HEK293 (cell line): Measurements from ENCODE around the gene SEMA4D.

Source experiments
- CTCF ChIA-PET: fragments of 350-600 bp; formaldehyde crosslinking; extraction: SDS; loops from one replicate; lab custom pipeline; 2021; ENCODE audit warnings: antibody characterized with exemption; lab: Yijun Ruan, JAX
- POLR2A ChIA-PET: fragments of 300-600 bp; formaldehyde crosslinking; extraction: SDS; loops from one replicate; lab custom pipeline; 2020; ENCODE audit warnings: antibody characterized with exemption, inconsistent platforms; lab: Yijun Ruan, JAX
- H3K27ac ChIP-seq: fragments of 200-500 bp; sonication (Bioruptor generic); 2 replicates; pipeline ENCODE4 v1.5.1; 2014; ENCODE audit warnings: low read depth, low read length, control low read depth, inconsistent platforms; ENCODE audit errors: extremely low read depth
- H3K36me3 ChIP-seq, 2 experiments: fragments of 200-500 bp in 1 of 2; sonication (Bioruptor generic) in 1 of 2; 1 replicate in 1 of 2; 2 replicates in 1 of 2; pipeline ENCODE4 v1.5.1; 2014 to 2017; ENCODE audit warnings: inconsistent platforms in 2 of 2, low read length in 2 of 2; ENCODE audit not compliant: control insufficient read depth in 2 of 2, insufficient read depth in 1 of 2
- H3K4me1 ChIP-seq: fragments of 200-500 bp; sonication (Bioruptor generic); 2 replicates; pipeline ENCODE4 v1.5.1; 2014; ENCODE audit warnings: mild to moderate bottlenecking, low read length, inconsistent platforms; ENCODE audit not compliant: control insufficient read depth, insufficient read depth
- H3K4me3 ChIP-seq: 2 replicates; pipeline ENCODE4 v1.5.1; 2011; ENCODE audit warnings: low read depth, mild to moderate bottlenecking, control low read depth, low read length, moderate library complexity
- H3K9me3 ChIP-seq: fragments of 200-500 bp; sonication (Bioruptor generic); 2 replicates; pipeline ENCODE4 v1.5.1; 2014; ENCODE audit warnings: low read depth, low read length, inconsistent platforms; ENCODE audit not compliant: control insufficient read depth, insufficient read depth
- FEZF1 ChIP-seq: fragments of 450-650 bp; formaldehyde crosslinking; IDR thresholded peaks from 2 replicates; pipeline ENCODE4 v1.5.1; 2016; ENCODE audit warnings: missing biosample characterization, missing genetic modification characterization
- HOXC10 ChIP-seq: sonication (generic); formaldehyde crosslinking; IDR thresholded peaks from 2 replicates; pipeline ENCODE4 v1.8.1; 2023; ENCODE audit warnings: mild to moderate bottlenecking, missing genetic modification reagents
- MYNN ChIP-seq: fragments of 450-650 bp; formaldehyde crosslinking; IDR thresholded peaks from 2 replicates; pipeline ENCODE4 v1.5.1; 2016; ENCODE audit warnings: missing biosample characterization, missing genetic modification characterization, borderline replicate concordance
- MZF1 ChIP-seq: fragments of 450-650 bp; formaldehyde crosslinking; IDR thresholded peaks from 2 replicates; pipeline ENCODE4 v1.5.1; 2017; ENCODE audit warnings: missing biosample characterization, missing genetic modification characterization, borderline replicate concordance
- ZBTB21 ChIP-seq: fragments of 450-650 bp; formaldehyde crosslinking; IDR thresholded peaks from 2 replicates; pipeline ENCODE4 v1.5.1; 2017; ENCODE audit warnings: missing biosample characterization, missing genetic modification characterization
- ZNF10 ChIP-seq: fragments of 450-650 bp; formaldehyde crosslinking; IDR thresholded peaks from 2 replicates; pipeline ENCODE4 v1.5.1; 2017; ENCODE audit warnings: missing biosample characterization, missing genetic modification characterization
- ZNF132 ChIP-seq: fragments of 450-650 bp; formaldehyde crosslinking; IDR thresholded peaks from 2 replicates; pipeline ENCODE4 v1.5.1; 2017; ENCODE audit warnings: missing biosample characterization, missing genetic modification characterization, borderline replicate concordance
- ZNF248 ChIP-seq: fragments of 450-650 bp; formaldehyde crosslinking; IDR thresholded peaks from 2 replicates; pipeline ENCODE4 v1.5.1; 2017; ENCODE audit warnings: missing biosample characterization, missing genetic modification characterization
- ZNF473 ChIP-seq: fragments of 450-650 bp; formaldehyde crosslinking; IDR thresholded peaks from 2 replicates; pipeline ENCODE4 v1.5.1; 2017; ENCODE audit warnings: missing biosample characterization, missing genetic modification characterization
- ZNF521 ChIP-seq: fragments of 450-650 bp; formaldehyde crosslinking; IDR thresholded peaks from 2 replicates; pipeline ENCODE4 v1.5.1; 2017; ENCODE audit warnings: missing biosample characterization, mild to moderate bottlenecking, missing genetic modification characterization
- ZNF529 ChIP-seq: fragments of 450-650 bp; formaldehyde crosslinking; IDR thresholded peaks from 2 replicates; pipeline ENCODE4 v1.5.1; 2017; ENCODE audit warnings: missing genetic modification characterization, missing biosample characterization; ENCODE audit not compliant: insufficient replicate concordance
- ZNF624 ChIP-seq: fragments of 450-650 bp; formaldehyde crosslinking; IDR thresholded peaks from 2 replicates; pipeline ENCODE4 v1.5.1; 2017; ENCODE audit warnings: missing biosample characterization, missing genetic modification characterization
- ZNF629 ChIP-seq: fragments of 450-650 bp; formaldehyde crosslinking; IDR thresholded peaks from 2 replicates; pipeline ENCODE4 v1.5.1; 2017; ENCODE audit warnings: missing biosample characterization, missing genetic modification characterization
- ZNF777 ChIP-seq: fragments of 450-650 bp; formaldehyde crosslinking; IDR thresholded peaks from 2 replicates; pipeline ENCODE4 v1.5.1; 2017; ENCODE audit warnings: missing biosample characterization, missing genetic modification characterization, borderline replicate concordance
- TF ChIP-seq, protein P1 (sequence below): fragments of 450-650 bp; formaldehyde crosslinking; conservative IDR thresholded peaks from 2 replicates; pipeline ENCODE4 v1.5.1; 2016; ENCODE audit warnings: low read depth, missing biosample characterization, missing genetic modification characterization
- TF ChIP-seq, protein P2 (sequence below): fragments of 450-650 bp; formaldehyde crosslinking; IDR thresholded peaks from 2 replicates; pipeline ENCODE4 v1.5.1; 2016; ENCODE audit warnings: missing biosample characterization, missing genetic modification characterization
- TF ChIP-seq, protein P3 (sequence below): fragments of 450-650 bp; formaldehyde crosslinking; IDR thresholded peaks from 2 replicates; pipeline ENCODE4 v1.5.1; 2017; ENCODE audit warnings: missing biosample characterization, missing genetic modification characterization

The SEMA4D gene

DNA sequence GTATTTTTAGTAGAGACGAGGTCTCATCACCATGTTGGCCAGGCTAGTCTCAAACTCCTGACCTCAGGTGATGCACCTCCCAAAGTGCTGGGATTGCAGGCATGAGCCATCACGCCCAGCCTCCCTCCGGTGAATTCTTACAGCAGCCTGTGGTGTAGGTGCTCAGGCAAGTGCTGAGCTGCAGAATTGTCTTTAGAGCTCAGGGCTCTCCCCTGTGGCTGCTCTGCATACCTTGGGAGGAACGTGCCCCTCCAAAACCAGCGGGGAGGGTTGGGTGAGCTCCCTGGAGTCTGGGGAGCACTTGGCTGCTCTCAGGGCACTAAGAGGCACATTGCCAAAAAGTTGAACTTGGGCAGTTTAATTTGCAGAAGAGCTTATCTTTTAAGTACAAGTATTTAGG lies 150.3 kb downstream of the SEMA4D start (continued):
- TF ChIP-seq, protein P1, sequence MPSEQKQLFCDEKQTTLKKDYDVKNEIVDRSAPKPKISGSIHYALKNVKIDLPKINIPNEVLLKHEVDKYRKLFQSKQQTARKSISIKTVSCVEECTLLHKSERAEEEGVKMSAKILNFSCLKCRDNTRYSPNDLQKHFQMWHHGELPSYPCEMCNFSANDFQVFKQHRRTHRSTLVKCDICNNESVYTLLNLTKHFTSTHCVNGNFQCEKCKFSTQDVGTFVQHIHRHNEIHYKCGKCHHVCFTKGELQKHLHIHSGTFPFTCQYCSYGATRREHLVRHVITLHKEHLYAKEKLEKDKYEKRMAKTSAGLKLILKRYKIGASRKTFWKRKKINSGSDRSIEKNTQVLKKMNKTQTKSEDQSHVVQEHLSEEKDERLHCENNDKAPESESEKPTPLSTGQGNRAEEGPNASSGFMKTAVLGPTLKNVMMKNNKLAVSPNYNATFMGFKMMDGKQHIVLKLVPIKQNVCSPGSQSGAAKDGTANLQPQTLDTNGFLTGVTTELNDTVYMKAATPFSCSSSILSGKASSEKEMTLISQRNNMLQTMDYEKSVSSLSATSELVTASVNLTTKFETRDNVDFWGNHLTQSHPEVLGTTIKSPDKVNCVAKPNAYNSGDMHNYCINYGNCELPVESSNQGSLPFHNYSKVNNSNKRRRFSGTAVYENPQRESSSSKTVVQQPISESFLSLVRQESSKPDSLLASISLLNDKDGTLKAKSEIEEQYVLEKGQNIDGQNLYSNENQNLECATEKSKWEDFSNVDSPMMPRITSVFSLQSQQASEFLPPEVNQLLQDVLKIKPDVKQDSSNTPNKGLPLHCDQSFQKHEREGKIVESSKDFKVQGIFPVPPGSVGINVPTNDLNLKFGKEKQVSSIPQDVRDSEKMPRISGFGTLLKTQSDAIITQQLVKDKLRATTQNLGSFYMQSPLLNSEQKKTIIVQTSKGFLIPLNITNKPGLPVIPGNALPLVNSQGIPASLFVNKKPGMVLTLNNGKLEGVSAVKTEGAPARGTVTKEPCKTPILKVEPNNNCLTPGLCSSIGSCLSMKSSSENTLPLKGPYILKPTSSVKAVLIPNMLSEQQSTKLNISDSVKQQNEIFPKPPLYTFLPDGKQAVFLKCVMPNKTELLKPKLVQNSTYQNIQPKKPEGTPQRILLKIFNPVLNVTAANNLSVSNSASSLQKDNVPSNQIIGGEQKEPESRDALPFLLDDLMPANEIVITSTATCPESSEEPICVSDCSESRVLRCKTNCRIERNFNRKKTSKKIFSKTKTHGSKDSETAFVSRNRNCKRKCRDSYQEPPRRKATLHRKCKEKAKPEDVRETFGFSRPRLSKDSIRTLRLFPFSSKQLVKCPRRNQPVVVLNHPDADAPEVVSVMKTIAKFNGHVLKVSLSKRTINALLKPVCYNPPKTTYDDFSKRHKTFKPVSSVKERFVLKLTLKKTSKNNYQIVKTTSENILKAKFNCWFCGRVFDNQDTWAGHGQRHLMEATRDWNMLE (tag by site-specific recombination): no peak
- TF ChIP-seq ZNF10 (tag by site-specific recombination) (no peak), MZF1 (tag by site-specific recombination) (no peak), ZNF624 (tag by site-specific recombination) (no peak)

DNA sequence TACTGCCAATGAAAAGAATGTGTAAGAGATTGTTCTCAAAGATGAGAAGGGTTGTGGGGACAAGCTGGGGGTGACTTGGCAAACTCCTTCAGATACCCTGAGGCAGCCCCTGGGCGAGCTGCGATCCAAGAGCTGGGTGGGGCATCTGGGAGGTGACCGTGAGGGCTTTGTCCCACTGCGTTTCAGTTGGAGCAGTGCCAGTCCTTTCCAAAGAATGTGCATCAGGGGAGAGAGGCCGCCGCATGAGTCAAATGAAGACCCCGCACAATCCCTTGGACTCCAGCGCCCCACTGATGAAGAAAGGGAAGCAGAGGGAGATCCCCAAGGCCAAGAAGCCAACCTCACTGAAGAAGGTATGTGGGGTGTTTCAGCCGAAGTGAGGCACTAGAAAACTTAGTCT lies 151.2 kb downstream of the SEMA4D start:
- H3K27ac ChIP-seq: no peak overlapping the region
- CTCF ChIA-PET: interaction anchor here (0.7 to 1.0 kb wide), 4 partner anchors 42 to 955 kb away, joined by 3 read pairs; no protein-coding TSS in a partner anchor
- H3K4me3 ChIP-seq: no peak overlapping the region
- TF ChIP-seq HOXC10 (CRISPR knock-in tag) (no peak), FEZF1 (tag by site-specific recombination) (no peak), MYNN (no peak), ZNF248 (no peak), ZNF777 (tag by site-specific recombination) (no peak), ZNF529 (tag by site-specific recombination) (no peak), ZNF473 (tag by site-specific recombination) (no peak), ZNF132 (tag by site-specific recombination) (no peak), ZNF521 (tag by site-specific recombination) (no peak), ZNF629 (tag by site-specific recombination) (no peak), ZBTB21 (tag by site-specific recombination) (no peak)
- TF ChIP-seq, protein P2, sequence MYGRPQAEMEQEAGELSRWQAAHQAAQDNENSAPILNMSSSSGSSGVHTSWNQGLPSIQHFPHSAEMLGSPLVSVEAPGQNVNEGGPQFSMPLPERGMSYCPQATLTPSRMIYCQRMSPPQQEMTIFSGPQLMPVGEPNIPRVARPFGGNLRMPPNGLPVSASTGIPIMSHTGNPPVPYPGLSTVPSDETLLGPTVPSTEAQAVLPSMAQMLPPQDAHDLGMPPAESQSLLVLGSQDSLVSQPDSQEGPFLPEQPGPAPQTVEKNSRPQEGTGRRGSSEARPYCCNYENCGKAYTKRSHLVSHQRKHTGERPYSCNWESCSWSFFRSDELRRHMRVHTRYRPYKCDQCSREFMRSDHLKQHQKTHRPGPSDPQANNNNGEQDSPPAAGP (tag by site-specific recombination): no peak
- TF ChIP-seq, protein P3, sequence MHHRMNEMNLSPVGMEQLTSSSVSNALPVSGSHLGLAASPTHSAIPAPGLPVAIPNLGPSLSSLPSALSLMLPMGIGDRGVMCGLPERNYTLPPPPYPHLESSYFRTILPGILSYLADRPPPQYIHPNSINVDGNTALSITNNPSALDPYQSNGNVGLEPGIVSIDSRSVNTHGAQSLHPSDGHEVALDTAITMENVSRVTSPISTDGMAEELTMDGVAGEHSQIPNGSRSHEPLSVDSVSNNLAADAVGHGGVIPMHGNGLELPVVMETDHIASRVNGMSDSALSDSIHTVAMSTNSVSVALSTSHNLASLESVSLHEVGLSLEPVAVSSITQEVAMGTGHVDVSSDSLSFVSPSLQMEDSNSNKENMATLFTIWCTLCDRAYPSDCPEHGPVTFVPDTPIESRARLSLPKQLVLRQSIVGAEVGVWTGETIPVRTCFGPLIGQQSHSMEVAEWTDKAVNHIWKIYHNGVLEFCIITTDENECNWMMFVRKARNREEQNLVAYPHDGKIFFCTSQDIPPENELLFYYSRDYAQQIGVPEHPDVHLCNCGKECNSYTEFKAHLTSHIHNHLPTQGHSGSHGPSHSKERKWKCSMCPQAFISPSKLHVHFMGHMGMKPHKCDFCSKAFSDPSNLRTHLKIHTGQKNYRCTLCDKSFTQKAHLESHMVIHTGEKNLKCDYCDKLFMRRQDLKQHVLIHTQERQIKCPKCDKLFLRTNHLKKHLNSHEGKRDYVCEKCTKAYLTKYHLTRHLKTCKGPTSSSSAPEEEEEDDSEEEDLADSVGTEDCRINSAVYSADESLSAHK (tag by site-specific recombination): no peak
- TF ChIP-seq, all 188 proteins: peak for 0
- peaks cover 8 to 96% of the 10 kb centered on the region in 2 experiments for H3K36me3 ChIP-seq
- H3K9me3 ChIP-seq: no peaks in the 10 kb centered on the region
- H3K4me1 ChIP-seq: no peaks in the 10 kb centered on the region
- POLR2A ChIA-PET: no interaction called here
